Trophoblast cell (in vitro differentiated cells and primary cell): ENCODE results near the gene ELL.
"Not testable (repeated sequence)": the region's sequence is repeated elsewhere in the genome, so short reads cannot be mapped to it uniquely, and the experiment has no call there.

Experiments used
- DNase-seq, 2 donors: peaks; one replicate each; pipeline ENCODE4 v3.0.0-alpha.2; 2016
- H2AFZ ChIP-seq: 2 replicates; pipeline ENCODE4 v1.6.1; 2013; ENCODE audit warnings: low read length, moderate library complexity, mild to moderate bottlenecking; ENCODE audit not compliant: insufficient read depth, poor library complexity
- H2AK5ac ChIP-seq: 2 replicates; pipeline ENCODE4 v1.6.1; 2013; ENCODE audit warnings: mild to moderate bottlenecking, low read length
- H2BK120ac ChIP-seq: 2 replicates; pipeline ENCODE4 v1.6.1; 2013; ENCODE audit warnings: low read length, mild to moderate bottlenecking, moderate library complexity; ENCODE audit not compliant: insufficient read depth, poor library complexity
- H2BK12ac ChIP-seq: 2 replicates; pipeline ENCODE4 v1.6.1; 2013; ENCODE audit warnings: mild to moderate bottlenecking, low read length, moderate library complexity
- H2BK5ac ChIP-seq: 2 replicates; pipeline ENCODE4 v1.6.1; 2013; ENCODE audit warnings: low read length, low read depth, moderate library complexity, mild to moderate bottlenecking; ENCODE audit not compliant: poor library complexity
- H3K14ac ChIP-seq: 2 replicates; pipeline ENCODE4 v1.6.1; 2013; ENCODE audit warnings: mild to moderate bottlenecking, low read length
- H3K18ac ChIP-seq: 2 replicates; pipeline ENCODE4 v1.6.1; 2013; ENCODE audit warnings: mild to moderate bottlenecking, low read length
- H3K23ac ChIP-seq: 2 replicates; pipeline ENCODE4 v1.6.1; 2013; ENCODE audit warnings: low read length
- H3K27ac ChIP-seq: 2 replicates; pipeline ENCODE4 v1.5.1; 2013; ENCODE audit warnings: low read depth, mild to moderate bottlenecking, inconsistent platforms, low read length, moderate library complexity
- H3K27me3 ChIP-seq: 2 replicates; pipeline ENCODE4 v1.6.1; 2013; ENCODE audit warnings: inconsistent platforms, mild to moderate bottlenecking, low read length, moderate library complexity; ENCODE audit not compliant: insufficient read depth
- H3K36me3 ChIP-seq, 2 experiments: 1 replicate in 1 of 2; 2 replicates in 1 of 2; pipeline ENCODE4 v1.6.1; 2013; ENCODE audit warnings: low read length in 2 of 2, mild to moderate bottlenecking in 2 of 2, moderate library complexity in 1 of 2; ENCODE audit not compliant: insufficient read depth in 2 of 2, control insufficient read depth in 1 of 2
- H3K4ac ChIP-seq: 2 replicates; pipeline ENCODE4 v1.6.1; 2013; ENCODE audit warnings: low read depth, mild to moderate bottlenecking, low read length, moderate library complexity
- H3K4me1 ChIP-seq, 2 experiments: 1 replicate in 1 of 2; 2 replicates in 1 of 2; pipeline ENCODE4 v1.6.1; 2013; ENCODE audit warnings: low read length in 2 of 2, mild to moderate bottlenecking in 2 of 2, moderate library complexity in 1 of 2; ENCODE audit not compliant: insufficient read depth in 2 of 2, control insufficient read depth in 1 of 2
- H3K4me2 ChIP-seq: 2 replicates; pipeline ENCODE4 v1.6.1; 2013; ENCODE audit warnings: inconsistent platforms, mild to moderate bottlenecking, low read length, moderate library complexity
- H3K4me3 ChIP-seq: 2 replicates; pipeline ENCODE4 v1.5.1; 2013; ENCODE audit warnings: mild to moderate bottlenecking, low read depth, low read length, inconsistent platforms
- H3K79me1 ChIP-seq: one replicate; pipeline ENCODE4 v1.6.1; 2013; ENCODE audit warnings: low read length
- H3K79me2 ChIP-seq: 2 replicates; pipeline ENCODE4 v1.6.1; 2013; ENCODE audit warnings: low read length, mild to moderate bottlenecking; ENCODE audit not compliant: control insufficient read depth, insufficient read depth, poor library complexity
- H3K9ac ChIP-seq: 2 replicates; pipeline ENCODE4 v1.6.1; 2013; ENCODE audit warnings: mild to moderate bottlenecking, low read length
- H3K9me3 ChIP-seq: 2 replicates; pipeline ENCODE4 v1.6.1; 2013; ENCODE audit warnings: low read depth, mild to moderate bottlenecking, control low read depth, inconsistent platforms, low read length; ENCODE audit not compliant: insufficient read depth
- H4K12ac ChIP-seq: 2 replicates; pipeline ENCODE4 v1.6.1; 2013; ENCODE audit warnings: low read depth, mild to moderate bottlenecking, low read length, moderate library complexity
- H4K8ac ChIP-seq: 2 replicates; pipeline ENCODE4 v1.6.1; 2013; ENCODE audit warnings: low read depth, mild to moderate bottlenecking, low read length, moderate library complexity
- H4K91ac ChIP-seq: one replicate; pipeline ENCODE4 v1.6.1; 2013; ENCODE audit warnings: low read depth, mild to moderate bottlenecking, low read length, moderate library complexity
- WGBS: extraction: QIAGEN DNeasy Blood & Tissue Kit; methylation state at CpG from one replicate; pipeline ENCODE4 v1.1.7; 2013; ENCODE audit warnings: missing lambda C conversion rate; ENCODE audit not compliant: insufficient read length, insufficient coverage; ENCODE audit errors: extremely low coverage; 5-methylcytosine and 5-hydroxymethylcytosine counted together

The ELL gene

GRCh38 chr19:18523841-18524240 lies 2.0 kb upstream of the ELL start:
- Histone ChIP-seq H3K79me1 (peaks cover 19% of the 10 kb centered on the region), H3K27ac (no peak overlapping the region), H4K91ac (no peak overlapping the region), H2BK12ac (no peak overlapping the region), H3K23ac (peak overlapping the region; percentile 50), H3K4ac (no peak overlapping the region), H3K79me2 (peaks cover 14% of the 10 kb centered on the region), H4K12ac (no peak overlapping the region), H3K4me2 (no peak overlapping the region), H3K9me3 (peaks cover 2% of the 10 kb centered on the region), H3K4me3 (no peak overlapping the region), H2AFZ (no peak overlapping the region), H4K8ac (no peak overlapping the region), H3K27me3 (no peaks in the 10 kb centered on the region), H3K4me1 (peaks cover 5 to 10% of the 10 kb centered on the region in 2 experiments), H3K14ac (no peak overlapping the region), H2AK5ac (no peak overlapping the region), H3K36me3 (no peaks in the 10 kb centered on the region), H2BK5ac (no peak overlapping the region), H2BK120ac (no peak overlapping the region), H3K9ac (no peak overlapping the region), H3K18ac (no peak overlapping the region)
- WGBS = no CpG with 5 or more reads among the region's 9 CpGs
- DNase-seq = no peak

DNA sequence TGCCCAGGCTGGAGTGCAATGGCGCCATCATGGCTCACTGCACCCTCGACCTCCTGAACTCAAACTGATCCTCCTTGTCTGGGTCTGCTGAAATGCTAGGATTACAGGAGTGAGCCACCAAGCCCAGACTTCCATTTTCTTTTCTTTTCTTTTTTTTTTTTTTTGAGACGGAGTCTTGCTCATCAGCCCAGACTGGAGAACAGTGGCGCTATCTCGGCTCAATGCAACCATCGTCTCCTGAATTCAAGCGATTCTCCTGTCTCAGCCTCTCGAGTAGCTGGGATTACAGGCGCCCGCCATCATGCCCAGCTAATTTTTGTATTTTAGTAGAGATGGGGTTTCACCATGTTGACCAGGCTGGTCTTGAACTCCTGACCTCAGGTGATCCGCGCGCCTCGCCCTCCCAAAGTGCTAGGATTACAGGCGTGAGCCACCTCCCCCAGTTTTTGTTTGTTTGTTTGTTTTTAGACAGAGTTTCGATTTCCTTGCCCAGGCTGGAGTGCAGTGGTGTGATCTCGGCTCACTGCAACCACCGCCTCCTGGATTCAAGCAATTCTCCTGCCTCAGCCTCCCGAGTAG lies 1.1 kb upstream of the ELL start:
- H3K36me3 ChIP-seq, H2AK5ac ChIP-seq, H3K18ac ChIP-seq, H4K12ac ChIP-seq, H3K4me3 ChIP-seq, H2BK5ac ChIP-seq, H3K4ac ChIP-seq, H3K9ac ChIP-seq, DNase-seq, H3K4me1 ChIP-seq, H3K9me3 ChIP-seq, H3K23ac ChIP-seq, H4K91ac ChIP-seq, H3K27ac ChIP-seq, H2BK12ac ChIP-seq, H2AFZ ChIP-seq, H3K14ac ChIP-seq, H3K27me3 ChIP-seq, H2BK120ac ChIP-seq: not testable (repeated sequence)
- H3K79me1 ChIP-seq = peaks cover 19% of the 10 kb centered on the region
- H3K4me2 ChIP-seq = peak overlapping the region; percentile 51
- H4K8ac ChIP-seq = peak overlapping the region; percentile 35
- H3K79me2 ChIP-seq = peaks cover 16% of the 10 kb centered on the region
- WGBS = no CpG with 5 or more reads among the region's 19 CpGs

- peaks cover 2% of the 10 kb centered on the region for H3K9me3 ChIP-seq
- H3K79me2 ChIP-seq = peaks cover 16% of the 10 kb centered on the region
- no peaks in the 10 kb centered on the region for H3K36me3 ChIP-seq
- no peak overlapping the region for H3K9ac ChIP-seq
- no peak overlapping the region for H3K4me3 ChIP-seq
- H2BK5ac ChIP-seq = no peak overlapping the region
- no peak overlapping the region for H3K27ac ChIP-seq
- no peak overlapping the region for H2AK5ac ChIP-seq
- peak overlapping the region; percentile 35 for H4K8ac ChIP-seq
- peak overlapping the region; percentile 51 for H3K4me2 ChIP-seq
- H3K23ac ChIP-seq = no peak overlapping the region
- no peak overlapping the region for H4K91ac ChIP-seq
- H2AFZ ChIP-seq = no peak overlapping the region
- H2BK120ac ChIP-seq = no peak overlapping the region
- no peaks in the 10 kb centered on the region for H3K27me3 ChIP-seq
- no peak overlapping the region for H3K14ac ChIP-seq
- peaks cover 19% of the 10 kb centered on the region for H3K79me1 ChIP-seq
- H3K4ac ChIP-seq = no peak overlapping the region
- peaks cover 5 to 10% of the 10 kb centered on the region in 2 experiments for H3K4me1 ChIP-seq
- no CpG with 5 or more reads among the region's 51 CpGs for WGBS
- H2BK12ac ChIP-seq = no peak overlapping the region
- no peak overlapping the region for H4K12ac ChIP-seq
- peak; percentile 100 for DNase-seq
- no peak overlapping the region for H3K18ac ChIP-seq
These were observed 423 bp upstream of the ELL start for GRCh38 chr19:18522124-18522861.

GRCh38 chr19:18520848-18521691 lies 800 bp downstream of the ELL start:
- H3K36me3 ChIP-seq = no peaks in the 10 kb centered on the region
- H4K8ac ChIP-seq = peak overlapping the region; percentile 51
- H2BK120ac ChIP-seq = peak overlapping the region; percentile 73
- H3K18ac ChIP-seq = peak overlapping the region; percentile 73
- H2AFZ ChIP-seq = no peak overlapping the region
- H2AK5ac ChIP-seq = peak overlapping the region; percentile 77
- peak overlapping the region; percentile 59 for H2BK5ac ChIP-seq
- no CpG with 5 or more reads among the region's 41 CpGs for WGBS
- H3K14ac ChIP-seq = peak overlapping the region; percentile 79
- H3K4me1 ChIP-seq = peaks cover 6 to 8% of the 10 kb centered on the region in 2 experiments
- H3K9me3 ChIP-seq = no peaks in the 10 kb centered on the region
- H4K12ac ChIP-seq = peak overlapping the region; percentile 64
- H3K4me2 ChIP-seq = peak overlapping the region; percentile 100
- peak overlapping the region; percentile 100 for H3K4me3 ChIP-seq
- DNase-seq = peak in 1 of 2 donors; percentile 39
- H3K27me3 ChIP-seq = no peaks in the 10 kb centered on the region
- peak overlapping the region; percentile 97 for H3K27ac ChIP-seq
- H3K23ac ChIP-seq = peak overlapping the region; percentile 66
- peaks cover 19% of the 10 kb centered on the region for H3K79me2 ChIP-seq
- H4K91ac ChIP-seq = peak overlapping the region; percentile 34
- H3K4ac ChIP-seq = peak overlapping the region; percentile 85
- peak overlapping the region; percentile 68 for H2BK12ac ChIP-seq
- peak overlapping the region; percentile 92 for H3K9ac ChIP-seq
- H3K79me1 ChIP-seq = peaks cover 19% of the 10 kb centered on the region
